Ascending aorta (tissue), 2 donors: ENCODE measurements around the gene TSPAN5. TPM values are rescaled to one million over a fixed set of nuclear protein-coding genes. Genes with fewer than 3 reads are reported as not detected.

Experiments used
- DNase-seq, 2 donors: peaks; one replicate each; pipeline ENCODE4 v3.0.0-alpha.2; 2019; ENCODE audit warnings: low spot score in 2 of 2
- H3K27ac ChIP-seq, 2 donors: fragments of 200-600 bp; sonication (generic); one replicate each; pipeline ENCODE4 v1.5.1; 2016 to 2017; ENCODE audit warnings: mild to moderate bottlenecking in 1 of 2
- H3K27me3 ChIP-seq: fragments of 200-600 bp; sonication (generic); one replicate; pipeline ENCODE4 v1.5.1; 2017
- H3K36me3 ChIP-seq, 2 donors: fragments of 200-600 bp; sonication (generic); one replicate each; pipeline ENCODE4 v1.5.1; 2016
- H3K4me1 ChIP-seq, 2 donors: fragments of 200-600 bp; sonication (generic); one replicate each; pipeline ENCODE4 v1.5.1; 2016 to 2017; ENCODE audit warnings: mild to moderate bottlenecking in 1 of 2
- H3K4me3 ChIP-seq, 2 donors: fragments of 200-600 bp; sonication (generic); one replicate each; pipeline ENCODE4 v1.5.1; 2016 to 2017; ENCODE audit warnings: mild to moderate bottlenecking in 1 of 2
- H3K9me3 ChIP-seq, 2 donors: fragments of 200-600 bp; sonication (generic); one replicate each; pipeline ENCODE4 v1.5.1; 2016
- intact Hi-C: fragments of 100-400 bp; cut with DNase I; formaldehyde crosslinking; loops from one replicate; pipeline ENCODE4 v1.15.1; 2023
- total RNA-seq: library from RNA; depleted of rRNA; stranded (reverse); fragments of >200 nt; gene quantifications from one replicate; pipeline ENCODE4 v1.1.0, GENCODE V29; 2016
- TF ChIP-seq, protein P1 (sequence below), 3 experiments: fragments of 200-600 bp in 2 of 3; fragments of 450-650 bp in 1 of 3; sonication (generic) in 2 of 3; IDR thresholded peaks; one replicate each; pipeline ENCODE4 v1.5.1; 2016 to 2019; ENCODE audit warnings: antibody characterized with exemption in 3 of 3, mild to moderate bottlenecking in 1 of 3, moderate library complexity in 1 of 3

TSPAN5 gene
- total RNA-seq, 1 donor from 2014 or later: 5.2 TPM

- TF ChIP-seq, protein P1, sequence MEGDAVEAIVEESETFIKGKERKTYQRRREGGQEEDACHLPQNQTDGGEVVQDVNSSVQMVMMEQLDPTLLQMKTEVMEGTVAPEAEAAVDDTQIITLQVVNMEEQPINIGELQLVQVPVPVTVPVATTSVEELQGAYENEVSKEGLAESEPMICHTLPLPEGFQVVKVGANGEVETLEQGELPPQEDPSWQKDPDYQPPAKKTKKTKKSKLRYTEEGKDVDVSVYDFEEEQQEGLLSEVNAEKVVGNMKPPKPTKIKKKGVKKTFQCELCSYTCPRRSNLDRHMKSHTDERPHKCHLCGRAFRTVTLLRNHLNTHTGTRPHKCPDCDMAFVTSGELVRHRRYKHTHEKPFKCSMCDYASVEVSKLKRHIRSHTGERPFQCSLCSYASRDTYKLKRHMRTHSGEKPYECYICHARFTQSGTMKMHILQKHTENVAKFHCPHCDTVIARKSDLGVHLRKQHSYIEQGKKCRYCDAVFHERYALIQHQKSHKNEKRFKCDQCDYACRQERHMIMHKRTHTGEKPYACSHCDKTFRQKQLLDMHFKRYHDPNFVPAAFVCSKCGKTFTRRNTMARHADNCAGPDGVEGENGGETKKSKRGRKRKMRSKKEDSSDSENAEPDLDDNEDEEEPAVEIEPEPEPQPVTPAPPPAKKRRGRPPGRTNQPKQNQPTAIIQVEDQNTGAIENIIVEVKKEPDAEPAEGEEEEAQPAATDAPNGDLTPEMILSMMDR (IDR thresholded peaks at IDR 0.05): no peak
- no peak for DNase-seq
- H3K36me3 ChIP-seq: no peaks in the 10 kb centered on the region
- no peak overlapping the region for H3K27ac ChIP-seq
- H3K27me3 ChIP-seq: no peaks in the 10 kb centered on the region
- no peak overlapping the region for H3K4me3 ChIP-seq
- H3K9me3 ChIP-seq: no peaks in the 10 kb centered on the region
- intact Hi-C loops: no loop called here
- no peaks in the 10 kb centered on the region for H3K4me1 ChIP-seq
Observed at GRCh38 chr4:98686847-98687246, 28.4 kb upstream of the TSPAN5 start.

DNA sequence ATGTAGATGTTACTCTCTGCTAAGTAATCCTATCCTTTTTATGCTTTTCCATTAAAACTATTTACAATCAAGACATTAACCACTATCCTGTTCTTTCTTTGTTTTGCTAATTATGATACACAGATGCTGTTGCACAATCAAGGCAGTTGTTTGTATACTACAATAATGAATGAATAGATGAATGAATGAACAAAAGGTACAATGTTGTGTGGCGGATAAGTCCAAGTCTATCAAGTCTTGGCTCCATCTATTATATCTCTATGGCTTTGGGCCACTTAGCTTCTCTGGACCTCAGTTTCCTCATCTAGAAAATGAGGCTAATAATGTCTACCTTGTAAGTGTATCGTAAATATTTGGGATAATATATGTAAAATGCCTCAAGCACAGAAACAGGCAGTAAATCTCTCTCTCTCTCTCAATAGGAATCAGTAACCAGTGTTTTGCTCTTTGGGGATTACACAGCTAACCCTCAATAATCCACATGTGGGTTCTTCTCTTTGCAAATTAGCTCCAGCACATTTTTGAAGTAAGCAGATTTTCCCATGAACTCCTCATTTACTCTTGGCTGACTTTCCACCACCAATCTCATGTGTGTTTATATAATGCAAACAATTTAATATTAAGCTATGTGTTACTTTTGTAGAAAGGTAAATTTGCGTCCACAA lies 27.8 kb upstream of the TSPAN5 start:
- no peak for DNase-seq
- no peaks in the 10 kb centered on the region for H3K27me3 ChIP-seq
- H3K4me1 ChIP-seq: no peaks in the 10 kb centered on the region
- TF ChIP-seq, protein P1 (IDR thresholded peaks at IDR 0.05): no peak
- H3K36me3 ChIP-seq: no peaks in the 10 kb centered on the region
- intact Hi-C loops: no loop called here
- no peaks in the 10 kb centered on the region for H3K9me3 ChIP-seq
- no peak overlapping the region for H3K4me3 ChIP-seq
- no peak overlapping the region for H3K27ac ChIP-seq

DNA sequence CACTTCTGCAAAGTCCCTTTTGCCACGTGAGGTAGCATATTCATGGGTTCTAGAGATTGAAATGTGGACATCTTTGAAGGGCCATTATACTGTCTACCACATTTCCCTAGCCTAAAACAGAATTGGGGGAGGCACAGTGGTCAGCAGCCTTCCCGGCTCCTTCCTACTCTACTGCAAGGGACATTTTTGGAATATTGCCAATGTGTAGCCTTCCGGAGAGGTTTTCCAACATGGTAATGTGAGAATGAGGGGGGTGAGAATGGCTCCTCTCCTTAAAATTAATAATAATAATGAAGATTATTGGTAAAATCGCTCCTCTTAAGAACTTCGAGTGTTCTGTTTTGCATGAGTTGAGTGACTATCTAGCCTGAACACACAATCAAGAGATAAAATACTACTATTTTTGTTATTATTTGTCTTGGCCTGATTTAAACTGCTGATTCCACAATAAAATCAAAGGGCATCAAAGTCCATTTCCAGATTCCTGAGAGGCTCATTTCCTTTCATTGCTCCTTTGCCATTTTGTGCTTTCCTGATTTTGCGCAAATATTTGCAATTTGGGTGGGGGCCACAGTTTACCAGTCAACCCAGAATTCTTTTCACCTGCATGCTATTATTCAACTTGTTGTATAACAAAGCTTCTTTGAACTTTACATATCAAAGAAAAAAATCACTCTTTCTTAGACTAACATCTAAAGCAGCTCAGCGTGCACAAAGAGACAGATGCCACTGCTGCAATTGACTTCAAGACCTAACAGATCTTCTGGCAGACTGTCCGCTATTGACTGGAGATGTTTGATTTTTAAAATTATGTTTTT lies 27.0 kb upstream of the TSPAN5 start:
- no peaks in the 10 kb centered on the region for H3K27me3 ChIP-seq
- H3K4me1 ChIP-seq: no peaks in the 10 kb centered on the region
- H3K9me3 ChIP-seq: no peaks in the 10 kb centered on the region
- no peaks in the 10 kb centered on the region for H3K36me3 ChIP-seq
- no peak overlapping the region for H3K27ac ChIP-seq
- no peak for DNase-seq
- H3K4me3 ChIP-seq: no peak overlapping the region
- intact Hi-C loops: no loop called here
- TF ChIP-seq, protein P1 (IDR thresholded peaks at IDR 0.05): no peak

- H3K36me3 ChIP-seq: no peaks in the 10 kb centered on the region
- H3K27me3 ChIP-seq: no peaks in the 10 kb centered on the region
- TF ChIP-seq, protein P1 (IDR thresholded peaks at IDR 0.05): no peak
- no peak overlapping the region for H3K27ac ChIP-seq
- no peak for DNase-seq
- intact Hi-C loops: no loop called here
- H3K4me1 ChIP-seq: no peaks in the 10 kb centered on the region
- H3K9me3 ChIP-seq: no peaks in the 10 kb centered on the region
- H3K4me3 ChIP-seq: no peak overlapping the region
Observed at GRCh38 chr4:98682719-98683118, 24.3 kb upstream of the TSPAN5 start.

DNA sequence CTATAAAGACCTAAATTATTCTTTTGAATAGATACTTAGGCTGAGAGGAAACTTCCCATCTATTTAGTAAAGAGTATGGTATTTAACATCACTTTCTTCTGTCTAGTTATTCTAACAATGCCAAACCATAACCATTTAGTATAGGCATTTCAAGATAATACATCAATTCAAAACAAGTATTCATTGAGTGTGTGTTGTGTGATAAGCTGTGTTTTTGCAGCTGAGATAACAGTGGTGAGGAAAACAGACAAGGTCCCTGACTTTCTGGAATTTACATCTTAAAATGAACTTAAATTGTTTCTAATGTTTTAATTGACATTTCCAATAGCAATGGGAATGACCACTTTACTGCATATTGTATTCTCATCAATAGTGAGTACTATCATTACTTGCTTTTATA lies 22.4 kb upstream of the TSPAN5 start:
- Histone ChIP-seq H3K9me3 (no peaks in the 10 kb centered on the region), H3K27ac (no peak overlapping the region), H3K4me3 (no peak overlapping the region), H3K27me3 (no peaks in the 10 kb centered on the region), H3K36me3 (no peaks in the 10 kb centered on the region), H3K4me1 (no peaks in the 10 kb centered on the region)
- intact Hi-C loops: no loop called here
- TF ChIP-seq, protein P1 (IDR thresholded peaks at IDR 0.05): no peak
- no peak for DNase-seq
